ENCODE results near the gene PDE2A. TPM values are rescaled to one million over a fixed set of nuclear protein-coding genes. Genes with fewer than 3 reads are reported as not detected.

PDE2A gene
- total RNA-seq, 1 experiment from 2014 or later, result 0.74 TPM

GRCh38 chr11:72570893-72571661, 103.1 kb downstream of the PDE2A start:
- TF ChIP-seq POLR2AphosphoS5 (IDR thresholded peaks at IDR 0.05; ENCODE audit: low read depth, low read length), result no peak
- TF ChIP-seq SIN3A (IDR thresholded peaks at IDR 0.05; ENCODE audit: borderline replicate concordance, insufficient read depth, low read depth, low read length), result no peak
- no peak for TF ChIP-seq REST (IDR thresholded peaks at IDR 0.05; ENCODE audit: insufficient read depth in 1 of 2, low read depth in 2 of 2, low read length in 1 of 2)
- no peak for TF ChIP-seq TCF7L2 (IDR thresholded peaks at IDR 0.05; ENCODE audit: low read depth, low read length)
- no peak for TF ChIP-seq CTCF (IDR thresholded peaks at IDR 0.05)
- no peak overlapping the region for H3K27ac ChIP-seq (ENCODE audit: low read length)
- in situ Hi-C loops (cut with HindIII; ENCODE audit: low pct_unique_long_range_greater_than_20kb, low sequenced_read_pairs) (no loop called here), intact Hi-C loops (cut with micrococcal nuclease; ENCODE audit: unreplicated experiment) (no loop called here)
- 0 out of 2 replicates have a peak, but pooled peaks cover 2% of the 10 kb centered on the region for H3K4me1 ChIP-seq (ENCODE audit: control insufficient read depth, insufficient read depth, low read length)
- no TSS peak for BruUV-seq (replicated peaks)
- H3K9me3 ChIP-seq (ENCODE audit: control insufficient read depth, insufficient read depth, low read depth, low read length), result no peaks in the 10 kb centered on the region
- no peak for ATAC-seq
- POLR2A ChIA-PET, result no interaction called here
- no peaks in the 10 kb centered on the region for H3K36me3 ChIP-seq (ENCODE audit: control insufficient read depth, insufficient read depth, low read length)
- H3K27me3 ChIP-seq (ENCODE audit: control insufficient read depth, insufficient read depth, low read length), result peaks cover 10% of the 10 kb centered on the region
- H3K4me3 ChIP-seq (ENCODE audit: low read depth in 2 of 2, low read length in 2 of 2), result no peak overlapping the region
- no peak for DNase-seq (ENCODE audit: low read depth, low spot score)
- CTCF ChIA-PET, result interaction anchor here (0.7 kb wide), 1 partner anchor 80 kb away, joined by 3 read pairs; no protein-coding TSS in a partner anchor

DNA sequence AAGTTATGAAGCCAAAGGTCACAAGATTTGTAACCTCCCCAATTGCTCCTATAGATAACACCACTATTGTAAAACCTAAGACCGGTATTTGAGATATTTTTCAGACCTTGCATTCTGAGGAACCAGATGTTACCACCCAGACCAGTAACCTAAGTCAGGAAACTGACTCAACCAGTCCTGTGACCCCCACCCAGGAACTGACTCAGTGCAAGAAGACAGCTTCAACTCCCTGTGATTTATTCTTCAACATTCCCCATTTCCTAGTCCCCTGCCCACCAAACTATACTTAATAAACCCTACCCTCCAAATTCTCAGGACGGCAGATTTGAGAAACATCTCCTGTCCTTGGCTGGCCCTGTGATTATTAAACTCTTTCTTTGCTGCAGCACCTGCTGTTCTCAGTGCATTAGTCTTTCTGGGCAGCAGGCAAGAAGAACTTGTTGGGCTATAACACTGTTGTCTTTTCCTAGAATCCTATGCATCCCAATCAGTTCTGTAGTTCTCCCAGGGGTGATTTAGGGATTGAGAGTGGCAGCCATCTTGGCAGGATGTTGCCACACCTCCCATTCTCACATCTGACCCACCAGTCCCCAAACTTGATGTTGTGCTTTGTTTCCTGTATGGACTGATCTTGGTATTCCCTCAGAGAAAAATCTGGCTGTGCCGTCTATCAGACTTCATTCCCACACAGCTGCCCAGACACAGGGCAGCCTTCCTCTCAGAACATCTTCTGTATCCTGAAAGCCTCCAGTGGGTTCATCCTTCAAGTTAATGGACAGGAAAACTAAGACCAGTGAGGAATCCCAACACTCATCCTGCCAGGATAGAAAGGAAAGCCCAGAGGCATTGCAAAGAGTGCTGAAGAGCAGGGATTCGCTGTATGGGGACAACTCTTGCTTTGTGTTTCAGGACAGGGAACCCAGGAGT, 104.0 kb downstream of the PDE2A start:
- ATAC-seq (no peak), DNase-seq (ENCODE audit: low read depth, low spot score) (no peak)
- Histone ChIP-seq H3K9me3 (ENCODE audit: control insufficient read depth, insufficient read depth, low read depth, low read length) (no peaks in the 10 kb centered on the region), H3K27me3 (ENCODE audit: control insufficient read depth, insufficient read depth, low read length) (peaks cover 15% of the 10 kb centered on the region), H3K36me3 (ENCODE audit: control insufficient read depth, insufficient read depth, low read length) (no peaks in the 10 kb centered on the region), H3K4me1 (ENCODE audit: control insufficient read depth, insufficient read depth, low read length) (0 out of 2 replicates have a peak, but pooled peaks cover 2% of the 10 kb centered on the region), H3K27ac (ENCODE audit: low read length) (no peak overlapping the region), H3K4me3 (ENCODE audit: low read depth in 2 of 2, low read length in 2 of 2) (no peak overlapping the region)
- TF ChIP-seq CTCF (IDR thresholded peaks at IDR 0.05) (no peak), POLR2AphosphoS5 (IDR thresholded peaks at IDR 0.05; ENCODE audit: low read depth, low read length) (no peak), REST (IDR thresholded peaks at IDR 0.05; ENCODE audit: insufficient read depth in 1 of 2, low read depth in 2 of 2, low read length in 1 of 2) (no peak), SIN3A (IDR thresholded peaks at IDR 0.05; ENCODE audit: borderline replicate concordance, insufficient read depth, low read depth, low read length) (no peak), TCF7L2 (IDR thresholded peaks at IDR 0.05; ENCODE audit: low read depth, low read length) (no peak)
- CTCF ChIA-PET, result interaction anchor here (0.7 kb wide), 1 partner anchor 81 kb away, joined by 3 read pairs; no protein-coding TSS in a partner anchor
- POLR2A ChIA-PET, result no interaction called here
- no TSS peak for BruUV-seq (replicated peaks)
- intact Hi-C loops (cut with micrococcal nuclease; ENCODE audit: unreplicated experiment), result no loop called here
- in situ Hi-C loops (cut with HindIII; ENCODE audit: low pct_unique_long_range_greater_than_20kb, low sequenced_read_pairs), result no loop called here

Data from Panc1 (cell line).